ENCODE results near the gene SEPHS1.
"Not testable (repeated sequence)": the region's sequence is repeated elsewhere in the genome, so short reads cannot be mapped to it uniquely, and the experiment has no call there.

The SEPHS1 gene

DNA sequence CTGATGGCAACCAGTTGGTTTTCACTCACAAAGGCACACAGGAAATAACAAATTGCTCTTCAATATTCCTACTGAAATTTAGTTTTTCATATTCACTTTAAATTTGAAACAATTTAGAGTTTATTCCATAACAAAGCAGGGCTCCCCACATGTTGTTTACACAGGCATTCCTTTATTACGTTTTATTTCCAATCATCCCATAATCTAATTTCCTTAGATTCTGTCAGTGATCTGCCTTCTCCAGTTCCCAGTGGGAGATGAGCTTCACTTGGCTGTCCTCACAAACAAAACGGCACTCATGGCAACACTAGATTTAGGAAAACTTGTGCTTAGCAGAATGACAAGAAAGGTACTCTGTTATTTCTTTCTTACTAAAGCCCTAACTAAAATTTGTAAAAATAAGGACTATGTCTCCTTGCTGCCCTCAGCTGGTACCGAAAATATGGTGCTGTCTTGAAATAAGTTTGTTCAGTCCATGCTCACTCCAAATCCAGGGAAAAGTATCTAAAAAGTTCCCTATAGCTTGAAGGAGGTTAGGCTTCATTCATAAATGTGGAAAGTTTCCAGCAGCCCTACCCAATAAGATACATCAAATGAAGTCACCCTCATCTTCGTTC, 71.2 kb downstream of the SEPHS1 start:
- Histone ChIP-seq H3K27ac (ENCODE audit: low read depth, low read length) (no peak overlapping the region), H3K4me1 (ENCODE audit: control insufficient read depth, insufficient read depth, low read length) (peaks cover 5% of the 10 kb centered on the region), H3K36me3 (ENCODE audit: control insufficient read depth, insufficient read depth, low read length) (no peaks in the 10 kb centered on the region; the same call in 1 of the 2 replicates), H3K27me3 (ENCODE audit: control insufficient read depth, insufficient read depth, low read length) (no peaks in the 10 kb centered on the region), H3K4me3 (ENCODE audit: low read depth, low read length) (no peak overlapping the region), H3K9me3 (ENCODE audit: control insufficient read depth, insufficient read depth, low read length) (no peaks in the 10 kb centered on the region), H3K9ac (ENCODE audit: low read depth, low read length) (no peak overlapping the region)

DNA sequence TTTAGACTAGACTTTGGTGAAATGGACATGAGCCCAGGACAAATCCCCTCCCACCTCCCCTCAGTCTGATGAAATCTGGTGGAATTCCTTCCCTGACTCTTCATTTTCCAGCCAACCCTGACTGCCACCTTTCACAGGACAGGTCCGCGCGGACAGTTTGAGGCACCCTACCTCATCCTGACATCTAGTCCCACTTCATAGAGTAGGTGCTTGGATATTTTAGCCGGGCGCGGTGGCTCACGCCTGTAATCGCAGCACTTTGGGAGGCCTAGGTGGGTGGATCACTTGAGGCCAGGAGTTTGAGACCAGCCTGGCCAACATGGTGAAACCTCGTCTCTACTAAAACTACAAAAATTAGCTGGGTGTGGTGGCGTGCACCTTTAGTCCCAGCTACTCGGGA, 71.9 kb downstream of the SEPHS1 start:
- H3K27me3 ChIP-seq (ENCODE audit: control insufficient read depth, insufficient read depth, low read length); H3K36me3 ChIP-seq (ENCODE audit: control insufficient read depth, insufficient read depth, low read length); H3K9ac ChIP-seq (ENCODE audit: low read depth, low read length); H3K27ac ChIP-seq (ENCODE audit: low read depth, low read length); H3K4me3 ChIP-seq (ENCODE audit: low read depth, low read length); H3K9me3 ChIP-seq (ENCODE audit: control insufficient read depth, insufficient read depth, low read length): not testable (repeated sequence)
- peaks cover 13% of the 10 kb centered on the region for H3K4me1 ChIP-seq (ENCODE audit: control insufficient read depth, insufficient read depth, low read length)

DNA sequence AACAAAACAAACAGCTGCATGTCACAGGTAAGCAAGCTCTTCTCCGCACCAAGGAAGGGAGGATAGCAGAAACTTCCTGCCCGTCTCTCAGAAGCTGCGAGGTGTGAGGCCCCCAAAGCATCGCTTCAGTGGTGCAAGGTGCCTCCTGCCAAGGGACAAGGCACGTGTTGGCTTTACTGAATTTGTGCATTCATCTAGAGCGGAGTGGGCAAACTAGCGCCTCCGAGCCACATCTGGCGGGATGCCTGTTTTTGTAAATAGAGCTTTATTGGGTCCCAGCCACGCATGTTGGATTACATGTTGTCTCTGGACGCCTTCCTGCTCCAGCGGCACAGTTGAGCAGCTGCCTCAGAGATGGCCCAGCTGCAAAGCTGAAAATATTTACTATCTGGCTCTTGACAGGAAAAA, 75.9 kb downstream of the SEPHS1 start:
- Histone ChIP-seq H3K27me3 (ENCODE audit: control insufficient read depth, insufficient read depth, low read length) (no peaks in the 10 kb centered on the region), H3K36me3 (ENCODE audit: control insufficient read depth, insufficient read depth, low read length) (no peaks in the 10 kb centered on the region), H3K4me3 (ENCODE audit: low read depth, low read length) (no peak overlapping the region), H3K4me1 (ENCODE audit: control insufficient read depth, insufficient read depth, low read length) (peaks cover 13% of the 10 kb centered on the region), H3K27ac (ENCODE audit: low read depth, low read length) (no peak overlapping the region), H3K9ac (ENCODE audit: low read depth, low read length) (no peak overlapping the region), H3K9me3 (ENCODE audit: control insufficient read depth, insufficient read depth, low read length) (no peaks in the 10 kb centered on the region)

DNA sequence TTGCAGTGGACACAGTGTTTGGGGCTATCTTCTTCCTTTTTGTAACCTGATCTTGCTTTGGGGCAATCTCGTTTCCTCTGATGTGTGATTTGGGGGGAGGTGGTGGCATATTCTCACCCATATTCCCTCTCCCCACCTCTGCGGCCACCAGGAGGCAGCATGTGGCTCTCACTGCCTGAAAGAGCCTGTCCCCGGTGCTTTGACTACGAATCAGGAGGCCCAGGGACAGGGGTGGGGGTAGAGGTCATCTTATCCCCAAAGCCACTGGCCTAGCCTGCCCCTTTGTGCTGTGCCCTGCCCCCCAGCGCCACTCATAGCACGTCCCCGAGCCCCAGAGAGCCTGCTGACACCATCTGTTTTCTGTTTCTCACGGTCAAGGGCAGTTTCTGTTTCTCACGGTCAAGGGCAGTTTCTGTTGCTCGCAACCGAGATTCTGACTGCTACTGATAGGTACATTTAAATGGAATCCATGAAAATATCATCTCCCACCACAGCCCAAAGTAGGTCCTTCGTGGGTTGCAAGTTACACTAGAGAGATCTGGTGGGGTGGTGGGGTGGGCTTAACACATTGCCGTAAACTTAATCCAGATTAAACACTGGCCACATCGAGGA, 76.4 kb downstream of the SEPHS1 start:
- no peaks in the 10 kb centered on the region for H3K9me3 ChIP-seq (ENCODE audit: control insufficient read depth, insufficient read depth, low read length)
- H3K27me3 ChIP-seq (ENCODE audit: control insufficient read depth, insufficient read depth, low read length), result no peaks in the 10 kb centered on the region
- peak overlapping the region; percentile 38 for H3K27ac ChIP-seq (ENCODE audit: low read depth, low read length)
- H3K9ac ChIP-seq (ENCODE audit: low read depth, low read length), result no peak overlapping the region
- H3K4me1 ChIP-seq (ENCODE audit: control insufficient read depth, insufficient read depth, low read length), result peaks cover 13% of the 10 kb centered on the region
- H3K36me3 ChIP-seq (ENCODE audit: control insufficient read depth, insufficient read depth, low read length), result no peaks in the 10 kb centered on the region
- H3K4me3 ChIP-seq (ENCODE audit: low read depth, low read length), result no peak overlapping the region

DNA sequence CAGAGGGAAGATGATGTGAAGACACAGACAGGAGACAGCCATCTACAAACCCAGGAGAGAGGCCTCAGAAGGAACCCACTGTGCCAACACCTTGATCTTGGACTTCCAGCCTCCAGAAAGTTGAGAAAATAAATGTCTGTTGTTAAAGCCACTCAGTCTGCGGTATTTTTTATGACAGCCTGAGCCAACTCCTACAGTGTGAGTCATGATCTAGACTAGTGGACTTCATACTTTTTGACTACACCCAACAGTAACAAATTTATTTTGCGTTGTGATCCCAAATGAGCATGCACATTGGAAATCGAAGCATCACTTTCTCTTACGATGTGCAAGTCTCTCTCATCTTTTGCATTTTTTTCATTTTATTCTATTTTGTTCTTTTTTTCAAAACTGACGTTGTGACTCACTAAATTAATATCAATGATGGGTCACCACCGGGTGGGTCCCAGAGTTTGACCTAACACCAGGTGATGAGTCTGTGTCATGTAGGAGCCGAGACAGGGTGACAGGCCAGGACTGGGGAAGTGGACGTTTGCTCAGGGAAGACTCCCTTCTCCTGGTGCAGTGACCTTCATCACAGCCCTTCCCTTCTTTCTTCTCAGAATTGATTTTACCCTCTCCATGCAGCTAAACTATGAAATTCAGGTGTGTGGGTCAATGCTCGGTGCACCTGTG, 77.1 kb downstream of the SEPHS1 start:
- Histone ChIP-seq H3K9ac (ENCODE audit: low read depth, low read length) (no peak overlapping the region), H3K36me3 (ENCODE audit: control insufficient read depth, insufficient read depth, low read length) (no peaks in the 10 kb centered on the region), H3K27ac (ENCODE audit: low read depth, low read length) (no peak overlapping the region), H3K27me3 (ENCODE audit: control insufficient read depth, insufficient read depth, low read length) (no peaks in the 10 kb centered on the region), H3K4me3 (ENCODE audit: low read depth, low read length) (no peak overlapping the region), H3K9me3 (ENCODE audit: control insufficient read depth, insufficient read depth, low read length) (no peaks in the 10 kb centered on the region), H3K4me1 (ENCODE audit: control insufficient read depth, insufficient read depth, low read length) (peaks cover 13% of the 10 kb centered on the region)

DNA sequence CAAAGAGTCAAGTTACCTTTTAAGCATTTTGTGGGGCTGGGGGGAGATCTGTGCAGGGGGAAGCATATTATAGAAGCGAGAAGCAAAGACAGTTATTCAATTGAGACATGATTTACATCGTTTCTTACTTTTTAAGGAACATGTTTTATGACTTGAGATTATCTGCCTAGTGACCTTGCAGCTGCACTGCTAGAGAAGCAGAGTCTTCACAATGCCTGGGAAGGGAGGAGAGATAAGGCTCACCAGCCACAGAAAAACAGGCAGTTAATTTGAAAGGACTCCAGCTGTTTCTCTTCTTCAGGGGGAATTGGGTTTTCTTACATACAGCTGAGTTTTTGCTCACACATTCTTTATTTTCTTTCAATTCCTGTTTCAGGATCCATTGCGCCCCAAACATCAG, 79.3 kb downstream of the SEPHS1 start:
- no peaks in the 10 kb centered on the region for H3K27me3 ChIP-seq (ENCODE audit: control insufficient read depth, insufficient read depth, low read length)
- no peaks in the 10 kb centered on the region for H3K9me3 ChIP-seq (ENCODE audit: control insufficient read depth, insufficient read depth, low read length)
- H3K4me3 ChIP-seq (ENCODE audit: low read depth, low read length), result no peak overlapping the region
- peaks cover 13% of the 10 kb centered on the region for H3K4me1 ChIP-seq (ENCODE audit: control insufficient read depth, insufficient read depth, low read length)
- H3K36me3 ChIP-seq (ENCODE audit: control insufficient read depth, insufficient read depth, low read length), result no peaks in the 10 kb centered on the region
- peak overlapping the region; percentile 50 for H3K27ac ChIP-seq (ENCODE audit: low read depth, low read length)
- H3K9ac ChIP-seq (ENCODE audit: low read depth, low read length), result no peak overlapping the region

DNA sequence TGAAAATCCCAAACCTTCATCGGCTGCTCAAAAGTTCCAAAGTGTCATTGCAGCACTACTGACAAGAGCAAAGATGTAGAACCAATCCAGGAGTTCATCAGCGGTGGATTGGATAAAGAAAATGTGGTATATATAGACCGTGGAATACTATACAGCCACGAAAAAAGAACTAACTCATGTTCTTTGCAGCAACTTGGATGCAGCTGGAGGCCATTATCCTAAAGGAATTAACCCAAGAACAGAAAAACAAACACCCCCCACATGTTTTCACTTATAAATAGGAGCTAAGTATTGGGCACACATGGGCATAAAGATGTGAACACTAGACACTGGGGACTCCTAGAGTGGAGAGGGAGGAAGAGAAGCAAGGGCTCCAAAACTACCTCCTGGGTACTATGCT, 79.8 kb downstream of the SEPHS1 start:
- Histone ChIP-seq H3K36me3 (ENCODE audit: control insufficient read depth, insufficient read depth, low read length) (no peaks in the 10 kb centered on the region), H3K27me3 (ENCODE audit: control insufficient read depth, insufficient read depth, low read length) (no peaks in the 10 kb centered on the region), H3K4me1 (ENCODE audit: control insufficient read depth, insufficient read depth, low read length) (peaks cover 13% of the 10 kb centered on the region), H3K27ac (ENCODE audit: low read depth, low read length) (no peak overlapping the region), H3K9ac (ENCODE audit: low read depth, low read length) (no peak overlapping the region), H3K9me3 (ENCODE audit: control insufficient read depth, insufficient read depth, low read length) (no peaks in the 10 kb centered on the region), H3K4me3 (ENCODE audit: low read depth, low read length) (no peak overlapping the region)
